ENCODE data around the gene SFXN5. TPM values are rescaled to one million over a fixed set of nuclear protein-coding genes. Genes with fewer than 3 reads are reported as not detected.

The SFXN5 gene
- total RNA-seq, 2 experiments from 2014 or later = 17.9 to 18.1 TPM

DNA sequence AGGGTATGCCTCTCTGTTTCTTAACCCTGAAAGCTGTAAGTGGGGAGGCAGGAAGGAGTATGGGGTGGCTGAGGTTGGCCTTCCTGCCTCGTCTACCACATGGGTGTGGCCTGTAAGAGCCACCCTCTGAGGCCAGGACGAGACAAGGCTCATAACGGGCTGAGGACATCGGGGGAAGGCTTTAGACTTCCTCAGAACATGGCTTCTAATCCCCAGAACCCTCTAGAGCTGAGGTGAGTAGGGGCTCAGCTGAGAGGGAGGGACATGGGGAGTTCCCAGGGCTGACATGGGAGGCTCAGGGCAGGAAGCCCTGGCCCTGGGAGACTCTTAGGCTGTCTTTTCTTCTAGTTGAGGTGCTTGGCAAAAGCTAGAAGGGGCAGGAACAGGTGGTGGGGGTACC is 117.5 kb downstream of the SFXN5 start:
- POLR2A ChIA-PET = no interaction called here
- CTCF ChIA-PET = interaction anchor here (0.8 to 1.5 kb wide), 3 partner anchors 13 to 60 kb away, joined by 3 to 4 read pairs (median 3); no protein-coding TSS in a partner anchor

DNA sequence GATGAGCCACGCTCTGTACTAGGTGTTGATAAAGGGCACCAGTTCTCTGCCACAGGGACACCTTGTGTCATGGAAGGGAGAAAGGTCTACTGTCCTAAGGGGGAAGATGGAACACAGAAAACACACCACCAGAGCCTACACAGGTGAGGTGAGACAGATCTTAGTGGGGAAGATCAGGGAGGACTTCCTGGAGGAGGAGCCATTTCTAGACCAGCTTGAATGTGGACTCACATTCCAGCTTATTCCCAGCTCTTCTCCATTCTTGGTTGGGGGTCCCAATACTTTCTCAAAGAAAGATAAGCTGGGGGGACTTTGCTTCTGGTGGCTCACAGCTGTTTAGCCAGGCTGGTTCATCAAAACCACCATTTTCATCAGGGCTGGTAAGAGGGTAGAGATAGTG is 118.0 kb downstream of the SFXN5 start:
- POLR2A ChIA-PET = no interaction called here
- CTCF ChIA-PET = interaction anchor here (0.8 to 1.5 kb wide), 3 partner anchors 13 to 59 kb away, joined by 3 to 4 read pairs (median 3); no protein-coding TSS in a partner anchor

DNA sequence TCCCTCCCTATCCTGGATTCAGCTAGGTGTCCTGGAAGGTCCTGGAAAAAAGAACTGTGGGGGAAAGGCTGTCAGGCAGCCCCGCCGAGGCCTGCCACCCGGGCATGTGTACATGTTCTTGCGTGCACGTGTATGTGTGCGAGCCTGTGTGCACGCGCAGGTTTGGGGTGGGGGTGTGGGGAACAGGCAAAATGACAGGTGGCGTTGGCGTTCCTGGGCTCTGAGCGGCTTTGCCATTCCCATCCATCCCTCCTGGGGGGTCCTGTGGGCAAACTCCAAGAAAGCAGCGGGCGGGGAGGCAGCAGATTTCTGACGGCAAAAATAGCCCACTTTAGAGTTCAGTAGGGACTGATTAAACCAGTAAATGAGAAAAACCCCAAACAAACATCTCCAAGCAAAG is 118.6 kb downstream of the SFXN5 start:
- ChIA-PET POLR2A (no interaction called here), CTCF (interaction anchor here (1.3 to 1.5 kb wide), 2 partner anchors 12 to 60 kb away, joined by 3 to 9 read pairs; no protein-coding TSS in a partner anchor)

DNA sequence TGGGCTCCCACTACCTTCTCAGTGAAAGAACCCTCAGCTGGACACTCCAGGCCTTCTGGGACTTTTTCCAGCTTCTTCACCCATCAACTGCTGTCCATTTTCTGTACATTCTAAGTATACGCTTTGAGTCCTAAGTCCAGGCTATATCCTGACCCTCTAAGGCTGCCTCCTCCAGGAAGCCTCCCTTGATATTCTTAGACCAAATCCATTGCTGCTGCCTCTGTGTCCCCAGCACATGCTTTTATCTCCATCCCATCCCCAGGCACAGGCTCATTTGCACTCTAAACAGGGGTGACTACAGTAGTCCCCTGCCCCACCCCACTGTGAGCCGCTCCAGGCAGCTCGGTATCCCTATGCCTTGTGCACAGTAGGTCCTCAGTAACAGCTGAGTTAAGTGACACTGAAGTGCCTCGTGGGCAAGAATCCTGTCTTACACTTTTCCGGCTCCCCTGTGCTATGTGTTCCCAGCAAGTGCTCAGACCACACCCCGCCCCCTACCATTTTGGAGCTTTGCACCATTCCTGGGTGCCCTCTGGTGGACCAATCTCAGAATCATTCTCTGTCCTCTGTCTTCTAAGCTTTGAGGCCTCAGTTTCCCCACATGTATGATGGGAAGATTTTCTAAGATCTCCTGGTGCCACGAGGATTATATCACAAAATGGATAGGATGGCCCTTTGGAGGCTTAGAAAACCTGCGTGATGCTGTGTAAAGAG is 119.2 kb downstream of the SFXN5 start:
- ChIA-PET CTCF (interaction anchor here (1.2 to 1.5 kb wide), 3 partner anchors 11 to 59 kb away, joined by 3 to 9 read pairs (median 3); no protein-coding TSS in a partner anchor), POLR2A (no interaction called here)

DNA sequence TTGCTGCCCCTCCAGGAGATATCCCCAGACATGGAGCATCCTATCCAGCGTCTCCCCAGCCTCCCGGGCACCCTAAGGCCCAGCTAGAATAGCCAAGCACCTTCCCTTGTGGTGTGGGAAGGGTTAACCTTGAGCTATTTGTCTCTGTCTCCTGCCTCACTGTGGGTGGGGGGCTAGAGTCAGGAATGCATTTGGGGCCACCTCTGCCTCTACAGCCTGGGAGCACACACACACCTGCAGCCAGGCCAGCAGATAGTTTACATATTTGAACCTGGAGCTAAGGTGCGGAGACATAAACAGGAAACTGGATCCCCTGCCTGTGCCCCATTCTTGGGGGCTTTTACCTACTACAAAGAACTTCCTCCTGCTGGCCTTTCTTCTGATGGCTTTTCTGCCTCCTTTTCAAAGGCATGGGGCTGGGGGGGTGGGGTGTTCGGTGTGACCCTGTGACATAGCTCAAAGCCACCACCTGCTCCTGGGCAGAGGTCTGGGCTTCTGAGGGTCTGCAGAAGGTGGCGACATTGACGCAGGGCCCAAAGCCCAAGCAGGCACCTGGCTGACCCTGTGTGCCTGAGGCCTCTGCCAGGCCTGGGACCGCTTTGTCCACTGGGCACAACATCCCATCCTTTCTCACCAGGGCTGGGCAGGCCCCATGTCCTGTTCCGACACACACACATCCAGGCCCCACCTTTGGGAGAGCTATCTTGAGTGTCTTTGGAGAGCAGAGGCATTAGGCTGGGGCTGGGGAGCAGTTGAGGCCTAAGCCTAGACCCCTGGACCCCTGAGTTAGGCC is 120.0 kb downstream of the SFXN5 start:
- POLR2A ChIA-PET = no interaction called here

DNA sequence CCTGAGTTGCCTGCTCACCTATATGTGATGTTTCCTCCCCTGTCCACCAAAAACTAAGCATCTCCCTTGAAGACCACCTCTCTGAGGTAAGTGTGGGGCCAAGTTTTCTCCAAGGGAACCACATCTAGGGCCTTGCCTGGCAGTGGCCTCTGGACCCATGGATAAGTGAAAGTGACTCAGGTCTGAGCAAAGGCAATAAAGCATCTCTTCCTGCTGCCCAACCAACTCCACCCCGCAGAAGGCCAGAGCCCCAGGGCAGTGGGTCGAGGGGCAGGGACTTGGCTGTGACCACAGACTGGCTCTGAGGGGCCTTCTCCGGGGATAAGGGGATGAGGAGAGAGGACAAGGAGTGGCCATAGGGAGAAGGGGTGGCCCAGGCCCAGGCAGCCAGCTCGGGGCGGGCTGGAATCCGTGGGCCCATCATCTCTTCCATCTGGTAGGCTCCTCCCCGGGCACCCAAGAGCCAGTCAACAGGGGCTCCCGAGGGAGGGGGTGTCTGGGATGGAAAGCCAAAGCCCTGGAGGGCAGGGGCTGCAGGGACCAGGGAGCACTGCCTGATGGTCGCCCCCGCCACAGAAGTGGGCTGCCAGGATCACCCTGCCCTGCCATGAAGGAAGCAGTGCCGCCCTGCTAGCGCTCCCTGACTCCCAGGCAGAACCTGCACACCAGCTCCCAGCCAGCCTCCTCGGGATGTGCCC is 120.8 kb downstream of the SFXN5 start:
- ChIA-PET CTCF (interaction anchor here (0.6 kb wide), 1 partner anchor 390 kb away, joined by 4 read pairs; no protein-coding TSS in a partner anchor), POLR2A (no interaction called here)

More for the DNA sequence above, 120.0 kb downstream of the SFXN5 start:
- CTCF ChIA-PET = interaction anchor here (0.6 to 1.2 kb wide), 2 partner anchors 22 to 389 kb away, joined by 3 to 4 read pairs; no protein-coding TSS in a partner anchor

DNA sequence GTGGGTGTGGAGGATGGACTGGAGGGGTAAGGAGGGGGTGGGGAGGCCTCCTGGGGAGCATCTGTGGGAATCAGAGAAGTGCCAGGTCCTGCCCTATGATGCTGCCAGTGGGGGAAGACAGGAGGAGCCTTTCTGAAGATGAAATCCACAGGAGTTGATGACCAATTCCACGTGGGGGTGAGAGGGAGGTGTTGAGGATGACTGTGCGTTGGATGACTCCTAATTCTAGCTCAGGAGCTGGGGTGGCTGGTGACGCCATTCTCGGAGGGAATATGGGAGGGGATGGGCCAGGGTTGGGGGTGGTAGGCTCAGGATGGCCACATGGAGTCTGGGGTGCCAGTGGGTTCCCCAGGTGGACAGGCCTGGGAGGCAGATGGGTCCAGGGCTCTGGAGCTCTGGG is 121.9 kb downstream of the SFXN5 start:
- ChIA-PET POLR2A (no interaction called here), CTCF (no interaction called here)

DNA sequence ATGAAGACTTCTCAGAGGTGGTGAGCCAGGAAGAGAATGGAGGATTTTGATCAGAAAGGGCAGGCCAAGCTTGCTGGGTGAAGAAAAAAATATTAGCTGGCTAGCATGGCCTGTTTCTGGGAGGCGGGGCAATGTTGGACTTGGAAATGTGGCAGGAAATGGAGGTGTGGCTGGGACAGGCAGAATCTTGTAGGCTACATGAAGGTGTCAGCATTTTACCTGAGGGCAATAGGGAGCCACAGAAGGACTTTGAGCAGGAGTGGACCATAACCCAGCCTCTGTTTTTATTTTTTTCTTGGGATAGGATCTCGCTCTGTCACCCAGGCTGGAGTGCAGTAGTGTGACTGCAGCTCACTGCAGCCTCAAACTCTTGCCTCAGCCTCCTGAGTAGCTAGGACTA is 122.5 kb downstream of the SFXN5 start:
- CTCF ChIA-PET = no interaction called here
- POLR2A ChIA-PET = no interaction called here

DNA sequence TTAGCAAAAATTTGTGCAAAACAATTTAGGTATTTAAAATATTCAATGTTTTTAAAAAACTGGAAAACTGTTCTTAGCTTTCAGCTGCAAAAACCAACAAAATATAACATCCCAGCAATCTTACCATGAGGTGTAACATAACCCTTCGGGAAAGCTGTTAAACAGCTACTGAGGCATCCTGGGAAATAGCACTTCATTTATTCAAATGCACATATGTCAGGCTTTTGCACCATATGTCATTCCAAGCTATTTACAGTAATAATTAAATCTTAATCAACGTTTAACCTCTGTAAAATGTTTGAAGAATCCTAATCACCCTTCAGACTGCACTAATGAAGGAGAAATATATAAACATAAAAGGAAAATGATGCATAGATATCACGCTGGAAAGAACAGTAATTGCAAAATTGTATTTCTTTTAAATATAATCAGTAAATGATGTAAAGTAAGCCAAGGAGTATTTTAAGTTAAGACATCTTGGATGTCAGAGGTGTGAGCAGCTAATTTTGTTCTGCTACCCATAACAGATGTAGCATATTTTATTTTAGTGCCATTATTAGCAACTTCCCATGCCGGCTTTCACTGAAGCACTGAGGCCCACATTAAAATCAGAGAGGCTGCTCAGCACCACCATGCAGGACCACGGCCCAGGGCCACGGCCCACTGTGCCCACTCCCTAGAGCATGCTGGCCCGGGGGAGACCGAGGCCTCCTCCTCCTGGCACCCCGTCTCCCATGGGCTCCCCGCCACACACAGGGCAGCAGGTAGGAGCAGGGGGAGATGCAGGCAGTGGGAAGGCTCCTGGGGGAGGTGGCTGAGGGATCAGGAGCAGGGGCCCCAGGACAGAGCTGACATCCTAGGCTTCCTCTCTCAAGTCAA is 123.3 kb downstream of the SFXN5 start:
- ChIA-PET POLR2A (no interaction called here), CTCF (no interaction called here)

DNA sequence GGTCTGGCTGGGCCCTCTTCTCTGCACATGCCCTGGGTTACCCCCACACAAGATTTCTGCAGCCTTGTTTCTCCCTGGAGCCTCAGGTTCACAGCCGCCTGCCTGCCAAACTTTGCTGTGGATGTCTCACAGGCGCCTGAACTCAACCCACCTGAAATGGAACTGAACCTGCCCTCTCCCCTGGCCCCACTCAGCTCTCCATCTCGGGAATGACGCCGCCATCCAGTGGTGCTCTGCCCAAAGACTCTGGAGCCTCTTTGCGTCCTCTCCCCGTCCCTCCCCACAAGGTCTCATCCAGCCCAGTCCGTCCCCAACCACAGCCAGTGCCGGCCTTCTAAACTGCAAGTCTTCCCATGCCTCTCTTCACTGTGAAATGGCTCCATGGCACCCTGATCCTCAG is 125.0 kb downstream of the SFXN5 start:
- POLR2A ChIA-PET = no interaction called here
- CTCF ChIA-PET = no interaction called here

DNA sequence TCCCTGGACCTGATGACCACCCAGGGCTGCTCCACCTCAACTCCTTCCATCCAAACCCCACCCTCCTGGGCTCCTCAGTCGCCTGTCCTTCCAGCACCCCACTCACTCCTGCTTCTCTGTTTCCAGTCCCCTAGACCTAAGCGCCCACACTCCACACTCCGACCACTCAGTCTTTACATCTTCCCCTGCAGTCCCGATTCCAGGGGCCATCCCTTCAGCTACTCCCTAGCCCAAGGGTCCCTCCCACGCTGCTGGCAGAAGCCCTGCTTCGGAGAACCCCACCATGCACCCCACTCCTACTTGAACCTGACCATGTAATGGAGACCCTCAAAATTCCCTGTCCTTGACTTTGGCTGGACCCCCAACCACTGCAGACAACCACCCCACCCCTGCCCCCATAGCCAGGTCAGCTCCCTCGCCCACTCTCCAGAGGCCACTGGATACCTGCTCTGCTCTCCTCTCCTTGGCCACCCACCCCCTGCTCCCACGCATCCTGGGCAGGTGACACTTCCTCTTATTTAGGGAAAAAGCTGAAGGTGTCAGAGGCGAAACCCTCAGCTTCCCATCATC is 126.0 kb downstream of the SFXN5 start:
- POLR2A ChIA-PET = no interaction called here
- CTCF ChIA-PET = no interaction called here

DNA sequence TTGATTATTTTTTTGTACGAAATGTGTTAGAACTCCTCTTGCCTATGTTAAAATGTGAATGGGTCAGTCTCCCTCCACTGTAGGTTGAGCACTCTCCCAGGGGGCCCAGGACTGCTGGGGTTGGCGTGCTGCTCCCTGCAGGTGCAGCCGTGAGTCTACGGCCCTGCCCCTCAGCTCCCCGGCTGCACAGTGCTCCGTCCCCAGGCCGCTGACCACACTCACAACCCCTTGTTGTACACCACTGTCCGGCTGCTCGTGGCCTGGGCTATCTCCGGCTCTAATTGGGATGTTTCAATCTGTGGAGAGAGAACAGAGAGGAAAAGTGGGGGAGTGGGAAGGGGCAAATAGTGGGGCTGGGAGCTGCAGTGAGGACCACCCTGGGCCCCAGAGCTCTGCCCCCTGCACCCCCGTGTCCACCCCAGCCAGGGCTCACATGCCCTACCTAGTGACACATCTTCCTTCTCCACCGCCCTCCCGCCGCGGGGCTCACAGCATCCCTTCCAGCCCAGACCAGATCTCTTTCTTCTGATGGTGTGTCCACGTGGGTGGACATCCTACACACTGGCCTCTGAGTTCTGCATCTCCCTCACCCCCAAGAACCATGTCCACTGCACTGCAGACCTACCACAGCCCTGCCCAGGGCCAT is 126.6 kb downstream of the SFXN5 start:
- ChIA-PET CTCF (no interaction called here), POLR2A (no interaction called here)

DNA sequence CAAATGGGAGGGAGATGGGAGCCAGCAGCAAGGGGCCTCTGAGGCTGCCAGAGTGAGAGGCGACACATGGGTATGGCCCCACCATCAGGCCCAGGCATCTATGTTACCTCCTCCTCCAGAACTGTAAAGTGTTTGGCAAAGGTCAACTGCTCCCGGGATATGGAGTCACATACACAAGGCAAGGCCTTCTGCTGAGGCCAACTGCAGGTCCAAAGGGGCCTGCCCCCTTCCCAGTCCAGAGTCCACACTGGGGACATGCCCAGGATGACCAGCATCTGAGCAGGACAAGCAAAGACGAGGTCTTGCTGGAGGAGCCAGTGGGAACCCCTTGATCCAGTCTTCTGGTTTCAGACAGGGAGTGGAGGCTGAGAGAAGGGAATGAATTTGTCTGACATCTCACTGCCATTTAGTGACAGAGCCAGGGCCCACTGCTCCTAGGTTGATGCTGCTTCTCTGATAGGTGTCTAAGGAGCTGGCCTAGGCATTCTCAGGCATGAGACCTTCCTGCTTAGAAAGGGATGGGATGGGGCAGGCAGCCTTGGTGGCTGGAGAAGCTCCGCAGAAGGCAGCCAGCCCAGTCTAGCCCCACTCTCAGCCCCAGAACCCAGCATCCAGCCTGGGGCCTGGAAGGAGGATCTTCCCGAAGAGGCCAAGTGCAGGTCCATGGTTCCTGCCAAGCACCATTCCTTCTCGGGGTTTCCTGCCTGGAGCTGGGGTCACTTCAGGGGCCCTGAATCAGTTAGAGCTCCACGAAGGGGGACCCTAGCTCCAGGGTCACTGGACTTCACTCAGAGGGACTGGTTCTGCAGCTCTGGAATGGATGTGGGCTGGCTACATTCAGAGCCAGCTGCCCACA is 127.7 kb downstream of the SFXN5 start:
- ChIA-PET CTCF (no interaction called here), POLR2A (interaction anchor here (0.6 kb wide), 1 partner anchor 987 kb away, joined by 6 read pairs; no protein-coding TSS in a partner anchor)

DNA sequence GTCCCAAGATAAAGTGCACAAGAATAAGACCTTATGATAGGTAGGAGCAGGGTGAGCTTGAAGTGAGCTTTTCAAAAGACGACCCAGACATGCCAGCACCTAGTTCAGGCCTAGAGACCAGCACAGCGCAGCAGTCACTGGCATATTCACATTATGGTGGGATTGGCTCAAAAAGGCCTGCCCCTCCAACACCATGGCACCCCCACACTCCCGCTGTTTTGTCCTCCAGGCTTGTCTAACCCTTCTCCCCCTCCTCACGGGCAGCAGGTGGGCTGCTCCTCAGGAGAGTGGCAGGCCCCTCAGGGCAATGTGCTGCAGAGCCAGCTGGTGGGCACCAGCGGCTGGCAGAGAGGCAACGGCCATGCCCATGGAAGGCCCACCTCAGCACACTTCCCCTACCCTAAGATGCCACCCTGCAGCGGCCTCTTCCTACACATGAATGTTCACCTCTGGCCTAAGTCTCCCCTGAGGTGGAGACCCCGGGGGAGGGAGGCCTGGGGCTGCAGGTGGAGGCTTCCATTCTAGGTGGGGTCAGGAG is 128.6 kb downstream of the SFXN5 start:
- ChIA-PET POLR2A (no interaction called here), CTCF (no interaction called here)

DNA sequence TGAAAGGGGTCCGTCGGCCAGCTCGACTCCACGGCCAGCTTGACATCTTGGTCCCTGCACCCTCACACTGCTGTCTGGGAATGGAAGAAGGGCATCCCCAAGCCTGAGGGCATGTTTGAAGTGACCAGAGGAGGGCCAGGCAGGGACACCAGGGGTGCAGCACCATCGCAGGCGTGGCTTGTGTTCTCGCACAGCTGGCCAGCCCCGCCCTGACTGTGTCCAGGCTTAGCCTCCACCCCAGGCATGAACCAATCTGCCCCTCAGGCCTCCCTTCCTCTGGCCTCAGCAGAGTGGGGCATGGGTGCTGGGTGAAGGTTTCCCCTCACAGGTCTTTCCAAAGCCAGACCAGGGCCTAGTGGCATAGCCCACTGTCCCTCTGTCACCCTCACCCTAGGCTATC is 129.2 kb downstream of the SFXN5 start:
- ChIA-PET CTCF (no interaction called here), POLR2A (no interaction called here)

DNA sequence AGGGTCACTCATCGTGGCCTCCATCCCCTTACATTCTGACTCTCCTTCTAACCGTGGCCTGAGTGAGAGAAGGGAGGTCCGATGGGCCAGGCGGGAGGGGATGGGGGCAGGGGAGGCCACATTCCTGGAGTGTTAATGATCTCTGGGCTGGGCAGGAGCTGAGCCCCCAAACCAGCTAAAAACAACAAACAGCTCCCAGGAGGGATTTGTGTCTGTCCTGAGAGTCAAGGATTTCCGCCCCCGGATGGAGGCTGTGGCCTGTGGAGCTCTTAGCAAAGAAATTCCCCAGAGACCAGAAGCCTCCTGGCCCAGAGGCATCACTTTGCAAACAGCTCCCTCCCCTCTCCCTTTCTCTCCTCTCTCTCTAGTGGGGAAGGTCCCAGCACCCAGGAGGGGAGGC is 130.7 kb downstream of the SFXN5 start:
- ChIA-PET CTCF (interaction anchor here (1.0 kb wide), 1 partner anchor 13 kb away, joined by 3 read pairs; no protein-coding TSS in a partner anchor), POLR2A (no interaction called here)

DNA sequence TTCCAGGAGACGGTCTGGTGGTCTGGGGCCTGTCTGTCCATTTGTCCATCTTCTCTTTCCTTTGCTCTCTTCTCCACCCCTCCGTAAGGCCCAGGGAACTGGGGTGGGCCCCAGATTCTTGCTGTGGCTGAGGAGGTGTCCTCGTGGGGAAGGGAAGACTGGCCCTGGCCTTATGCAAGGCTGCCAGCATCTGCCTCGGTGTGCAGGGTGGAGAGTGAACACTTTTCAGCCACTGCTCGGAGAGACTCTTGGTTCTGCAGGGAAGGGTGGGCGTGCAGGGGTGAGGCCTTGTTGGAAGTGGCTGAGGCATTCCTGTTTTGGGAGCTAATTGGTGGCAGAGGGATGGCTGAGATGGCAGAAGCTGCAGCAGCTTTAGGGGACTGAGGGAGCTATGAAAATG is 131.2 kb downstream of the SFXN5 start:
- ChIA-PET POLR2A (no interaction called here), CTCF (interaction anchor here (1.0 kb wide), 1 partner anchor 13 kb away, joined by 3 read pairs; no protein-coding TSS in a partner anchor)

All from activated CD8-positive, alpha-beta memory T cell treated with anti-CD3 and anti-CD28 coated beads for 36 hours (primary cell).